IPS-NIHi11 (cell line): ENCODE data around the gene ADH5.
"Not testable (repeated sequence)": the region's sequence is repeated elsewhere in the genome, so short reads cannot be mapped to it uniquely, and the experiment has no call there.

Source experiments
- DNase-seq: peaks from one replicate; pipeline ENCODE4 v3.0.0; 2012; ENCODE audit warnings: mixed read lengths, low spot score

ADH5 gene

GRCh38 chr4:99084595-99084994, 4.0 kb downstream of the ADH5 start:
- DNase-seq, result no peak

- DNase-seq, result no peak
Observed at GRCh38 chr4:99082192-99082591, 6.4 kb downstream of the ADH5 start.

GRCh38 chr4:99080869-99081268, 7.7 kb downstream of the ADH5 start:
- DNase-seq, result not testable (repeated sequence)

- no peak for DNase-seq
Observed at GRCh38 chr4:99079625-99080295, 8.8 kb downstream of the ADH5 start.

GRCh38 chr4:99078931-99079624, 9.5 kb downstream of the ADH5 start:
- DNase-seq, result no peak

- DNase-seq, result no peak
Observed at GRCh38 chr4:99078336-99078735, 10.3 kb downstream of the ADH5 start.

GRCh38 chr4:99077177-99077576, 11.4 kb downstream of the ADH5 start:
- no peak for DNase-seq

- no peak for DNase-seq
Observed at GRCh38 chr4:99076292-99076976, 12.2 kb downstream of the ADH5 start.

GRCh38 chr4:99074816-99075215, 13.8 kb downstream of the ADH5 start:
- no peak for DNase-seq

- no peak for DNase-seq
Observed at GRCh38 chr4:99071159-99071558, 17.4 kb downstream of the ADH5 start.

GRCh38 chr4:99067617-99068016, 21.0 kb downstream of the ADH5 start:
- DNase-seq, result no peak

- DNase-seq, result not testable (repeated sequence)
Observed at GRCh38 chr4:99065521-99065920, 23.1 kb downstream of the ADH5 start.

GRCh38 chr4:99062120-99062519, 26.5 kb downstream of the ADH5 start:
- no peak for DNase-seq

- no peak for DNase-seq
Observed at GRCh38 chr4:99061048-99061700, 27.4 kb downstream of the ADH5 start.

GRCh38 chr4:99059550-99059949, 29.0 kb downstream of the ADH5 start:
- no peak for DNase-seq

GRCh38 chr4:99058228-99058627, 30.4 kb downstream of the ADH5 start:
- no peak for DNase-seq

GRCh38 chr4:99054428-99054994, 34.1 kb downstream of the ADH5 start:
- DNase-seq, result no peak

- no peak for DNase-seq
Observed at GRCh38 chr4:99052902-99053301, 35.7 kb downstream of the ADH5 start.

- DNase-seq, result no peak
Observed at GRCh38 chr4:99047710-99048109, 40.9 kb downstream of the ADH5 start.

GRCh38 chr4:99043346-99043745, 45.2 kb downstream of the ADH5 start:
- DNase-seq, result no peak

- no peak for DNase-seq
Observed at GRCh38 chr4:99038213-99038612, 50.4 kb downstream of the ADH5 start.

GRCh38 chr4:99033956-99034355, 54.6 kb downstream of the ADH5 start:
- no peak for DNase-seq
